Calu3 (cell line): ENCODE results near the gene RPS15. TPM values are rescaled to one million over a fixed set of nuclear protein-coding genes. Genes with fewer than 3 reads are reported as not detected.

Experiments used
- BruUV-seq: library from RNA; stranded (reverse); fragments of 400-500 nt; replicated peaks from 2 replicates; lab custom pipeline; 2021; lab: Mats Ljungman, UMichigan
- CTCF ChIA-PET: fragments of 300-600 bp; sonication (Branson Sonifier 250); formaldehyde crosslinking; loops from one replicate; lab custom pipeline; 2022; ENCODE audit warnings: antibody characterized with exemption; lab: Charles Lee
- DNase-seq: peaks from one replicate; pipeline ENCODE4 v3.0.0; 2022
- H3K27ac Mint-ChIP-seq: one replicate; pipeline ENCODE4 v1.8.0; 2022; ENCODE audit warnings: mixed read lengths; ENCODE audit not compliant: unreplicated experiment
- H3K27me3 Mint-ChIP-seq: one replicate; pipeline ENCODE4 v1.8.0; 2022; ENCODE audit warnings: mixed read lengths; ENCODE audit not compliant: unreplicated experiment
- H3K36me3 Mint-ChIP-seq: one replicate; pipeline ENCODE4 v1.8.0; 2022; ENCODE audit warnings: mild to moderate bottlenecking, moderate library complexity, mixed read lengths; ENCODE audit not compliant: insufficient read depth, unreplicated experiment
- H3K4me1 Mint-ChIP-seq: one replicate; pipeline ENCODE4 v1.8.0; 2022; ENCODE audit warnings: mild to moderate bottlenecking, low read depth, mixed read lengths; ENCODE audit not compliant: unreplicated experiment
- H3K4me3 Mint-ChIP-seq: one replicate; pipeline ENCODE4 v1.8.0; 2022; ENCODE audit warnings: mild to moderate bottlenecking, low read depth, moderate library complexity, mixed read lengths; ENCODE audit not compliant: unreplicated experiment
- H3K9me3 Mint-ChIP-seq: one replicate; pipeline ENCODE4 v1.8.0; 2022; ENCODE audit warnings: low read depth, mixed read lengths; ENCODE audit not compliant: unreplicated experiment
- CTCF ChIP-seq: fragments of 200-600 bp; IDR thresholded peaks from one replicate; pipeline ENCODE4 v1.8.0; 2022; ENCODE audit warnings: antibody characterized with exemption; ENCODE audit not compliant: unreplicated experiment
- intact Hi-C: fragments of 100-400 bp; cut with micrococcal nuclease; formaldehyde crosslinking; loops from one replicate; pipeline ENCODE4 v1.10.0; 2022; ENCODE audit not compliant: unreplicated experiment
- total RNA-seq: library from RNA; stranded (reverse); gene quantifications from 2 replicates; pipeline ENCODE4 v1.2.3, GENCODE V29; 2022

The RPS15 gene
- total RNA-seq, 1 experiment from 2014 or later = 628 TPM

GRCh38 chr19:1396768-1397679, 41.2 kb upstream of the RPS15 start:
- no peak for DNase-seq
- TF ChIP-seq CTCF = no peak
- no TSS peak for BruUV-seq
- H3K4me3 Mint-ChIP-seq = no peak overlapping the region
- intact Hi-C loops = no loop called here
- peaks cover 23% of the 10 kb centered on the region for H3K36me3 Mint-ChIP-seq
- H3K9me3 Mint-ChIP-seq = no peaks in the 10 kb centered on the region
- no peak overlapping the region for H3K27ac Mint-ChIP-seq
- H3K27me3 Mint-ChIP-seq = no peaks in the 10 kb centered on the region
- CTCF ChIA-PET = no interaction called here
- no peaks in the 10 kb centered on the region for H3K4me1 Mint-ChIP-seq

GRCh38 chr19:1397838-1398237, 40.4 kb upstream of the RPS15 start:
- no peak for TF ChIP-seq CTCF
- H3K4me1 Mint-ChIP-seq = peaks cover 5% of the 10 kb centered on the region
- CTCF ChIA-PET = no interaction called here
- intact Hi-C loops = no loop called here
- DNase-seq = no peak
- peaks cover 23% of the 10 kb centered on the region for H3K36me3 Mint-ChIP-seq
- no peak overlapping the region for H3K4me3 Mint-ChIP-seq
- no peak overlapping the region for H3K27ac Mint-ChIP-seq
- H3K9me3 Mint-ChIP-seq = no peaks in the 10 kb centered on the region
- no TSS peak for BruUV-seq
- no peaks in the 10 kb centered on the region for H3K27me3 Mint-ChIP-seq

DNA sequence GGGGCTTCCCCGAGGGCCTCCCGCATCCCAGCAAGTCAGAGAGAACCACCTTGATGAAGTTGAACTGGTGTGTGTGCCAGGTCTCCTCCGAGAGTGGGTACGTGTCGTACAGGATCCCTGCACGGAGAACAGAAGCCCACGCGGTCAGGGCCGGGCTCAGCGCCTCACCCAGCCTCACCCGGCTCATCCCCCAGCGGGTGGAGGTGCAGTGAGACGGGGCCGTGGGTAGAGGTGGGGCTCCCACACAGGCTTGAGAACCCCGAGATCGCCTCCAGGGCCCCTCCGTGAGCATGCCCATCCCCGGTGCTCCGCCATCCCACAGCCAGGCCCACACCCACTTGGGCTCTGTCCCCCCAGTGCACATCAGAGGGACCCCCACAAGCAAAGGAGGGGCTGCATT, 39.1 kb upstream of the RPS15 start:
- intact Hi-C loops = no loop called here
- CTCF ChIA-PET = no interaction called here
- TF ChIP-seq CTCF = no peak
- H3K4me3 Mint-ChIP-seq = no peak overlapping the region
- peaks cover 10% of the 10 kb centered on the region for H3K4me1 Mint-ChIP-seq
- no peaks in the 10 kb centered on the region for H3K9me3 Mint-ChIP-seq
- no peak for DNase-seq
- H3K36me3 Mint-ChIP-seq = peaks cover 23% of the 10 kb centered on the region
- BruUV-seq = no TSS peak
- no peaks in the 10 kb centered on the region for H3K27me3 Mint-ChIP-seq
- H3K27ac Mint-ChIP-seq = no peak overlapping the region

- no peak for TF ChIP-seq CTCF
- no peak overlapping the region for H3K4me3 Mint-ChIP-seq
- peaks cover 20% of the 10 kb centered on the region for H3K36me3 Mint-ChIP-seq
- CTCF ChIA-PET = no interaction called here
- no peak for DNase-seq
- BruUV-seq = no TSS peak
- H3K4me1 Mint-ChIP-seq = peaks cover 10% of the 10 kb centered on the region
- intact Hi-C loops = no loop called here
- no peaks in the 10 kb centered on the region for H3K27me3 Mint-ChIP-seq
- no peaks in the 10 kb centered on the region for H3K9me3 Mint-ChIP-seq
- no peak overlapping the region for H3K27ac Mint-ChIP-seq
Measured at GRCh38 chr19:1399745-1400144, 38.5 kb upstream of the RPS15 start.
